ENCODE results near the gene MPC1L.
A peak's percentile ranks its signal among the peaks of the same experiment; 100 is the strongest.
"Not testable (repeated sequence)": the region's sequence is repeated elsewhere in the genome, so short reads cannot be mapped to it uniquely, and the experiment has no call there.

The MPC1L gene

GRCh38 chrX:40589616-40590321, 33.5 kb upstream of the MPC1L start:
- H3K79me2 ChIP-seq (ENCODE audit: insufficient read depth, low read length) = peaks cover 22% of the 10 kb centered on the region
- not testable (repeated sequence) for H3K4me3 ChIP-seq (ENCODE audit: low read depth in 1 of 2, low read length in 2 of 2)

GRCh38 chrX:40603446-40603845, 19.8 kb upstream of the MPC1L start:
- no peaks in the 10 kb centered on the region for H3K9me3 ChIP-seq (ENCODE audit: insufficient read depth, low read length, severe bottlenecking)
- no peaks in the 10 kb centered on the region for H3K79me2 ChIP-seq (ENCODE audit: insufficient read depth, low read length)
- no peaks in the 10 kb centered on the region for H4K20me1 ChIP-seq (ENCODE audit: insufficient read depth, low read length)
- no peak overlapping the region for H3K4me3 ChIP-seq (ENCODE audit: low read depth in 1 of 2, low read length in 2 of 2)
- no peak overlapping the region for H3K27ac ChIP-seq (ENCODE audit: low read length)
- DNase-seq (no peak), ATAC-seq (ENCODE audit: insufficient read depth, low read depth) (no peak)
- peaks cover 26% of the 10 kb centered on the region for H3K36me3 ChIP-seq (ENCODE audit: insufficient read depth, low read length)
- TF ChIP-seq EZH2 (IDR thresholded peaks at IDR 0.05; ENCODE audit: borderline replicate concordance, low read depth, low read length, severe bottlenecking) (no peak), CTCF (IDR thresholded peaks at IDR 0.05; ENCODE audit: borderline replicate concordance, extremely low read depth, low read length, poor library complexity, severe bottlenecking) (no peak)
- no peak overlapping the region for H3K9ac ChIP-seq (ENCODE audit: low read depth, low read length)
- H3K4me1 ChIP-seq (ENCODE audit: insufficient read depth, low read length) = no peaks in the 10 kb centered on the region
- H3K27me3 ChIP-seq (ENCODE audit: insufficient read depth, low read length, poor library complexity) = no peaks in the 10 kb centered on the region
- H2AFZ ChIP-seq (ENCODE audit: low read depth, low read length) = no peak overlapping the region
- H3K4me2 ChIP-seq (ENCODE audit: insufficient read depth, low read length) = no peak overlapping the region

More at GRCh38 chrX:40589616-40590321, 33.5 kb upstream of the MPC1L start:
- peaks cover 17% of the 10 kb centered on the region; the same call in 1 of the 2 replicates for H3K36me3 ChIP-seq (ENCODE audit: insufficient read depth, low read length)
- not testable (repeated sequence) for H3K9me3 ChIP-seq (ENCODE audit: insufficient read depth, low read length, severe bottlenecking); H3K9ac ChIP-seq (ENCODE audit: low read depth, low read length); H3K27ac ChIP-seq (ENCODE audit: low read length); H3K27me3 ChIP-seq (ENCODE audit: insufficient read depth, low read length, poor library complexity); H3K4me1 ChIP-seq (ENCODE audit: insufficient read depth, low read length); H2AFZ ChIP-seq (ENCODE audit: low read depth, low read length); H3K4me2 ChIP-seq (ENCODE audit: insufficient read depth, low read length); H4K20me1 ChIP-seq (ENCODE audit: insufficient read depth, low read length)
- ATAC-seq (ENCODE audit: insufficient read depth, low read depth) (peak; percentile 95), DNase-seq (peak; percentile 19)

GRCh38 chrX:40607381-40607780, 15.8 kb upstream of the MPC1L start:
- no peaks in the 10 kb centered on the region for H3K27me3 ChIP-seq (ENCODE audit: insufficient read depth, low read length, poor library complexity)
- DNase-seq = no peak
- no peaks in the 10 kb centered on the region for H3K4me1 ChIP-seq (ENCODE audit: insufficient read depth, low read length)
- no peak overlapping the region for H3K4me3 ChIP-seq (ENCODE audit: low read depth in 1 of 2, low read length in 2 of 2)
- no peak overlapping the region for H3K9ac ChIP-seq (ENCODE audit: low read depth, low read length)
- H2AFZ ChIP-seq (ENCODE audit: low read depth, low read length) = no peak overlapping the region
- H3K79me2 ChIP-seq (ENCODE audit: insufficient read depth, low read length) = no peaks in the 10 kb centered on the region
- TF ChIP-seq EZH2 (IDR thresholded peaks at IDR 0.05; ENCODE audit: borderline replicate concordance, low read depth, low read length, severe bottlenecking) (no peak), CTCF (IDR thresholded peaks at IDR 0.05; ENCODE audit: borderline replicate concordance, extremely low read depth, low read length, poor library complexity, severe bottlenecking) (no peak)
- H4K20me1 ChIP-seq (ENCODE audit: insufficient read depth, low read length) = no peaks in the 10 kb centered on the region
- H3K9me3 ChIP-seq (ENCODE audit: insufficient read depth, low read length, severe bottlenecking) = no peaks in the 10 kb centered on the region
- H3K36me3 ChIP-seq (ENCODE audit: insufficient read depth, low read length) = no peaks in the 10 kb centered on the region; the same call in 1 of the 2 replicates
- no peak overlapping the region for H3K27ac ChIP-seq (ENCODE audit: low read length)
- ATAC-seq (ENCODE audit: insufficient read depth, low read depth) = no peak
- no peak overlapping the region for H3K4me2 ChIP-seq (ENCODE audit: insufficient read depth, low read length)

GRCh38 chrX:40612511-40612910, 10.7 kb upstream of the MPC1L start:
- H3K27ac ChIP-seq (ENCODE audit: low read length) = no peak overlapping the region
- no peaks in the 10 kb centered on the region for H3K36me3 ChIP-seq (ENCODE audit: insufficient read depth, low read length)
- ATAC-seq (ENCODE audit: insufficient read depth, low read depth) = no peak

More at GRCh38 chrX:40612511-40612910, 10.7 kb upstream of the MPC1L start:
- Histone ChIP-seq H2AFZ (ENCODE audit: low read depth, low read length) (no peak overlapping the region), H4K20me1 (ENCODE audit: insufficient read depth, low read length) (no peaks in the 10 kb centered on the region), H3K4me1 (ENCODE audit: insufficient read depth, low read length) (no peaks in the 10 kb centered on the region), H3K4me2 (ENCODE audit: insufficient read depth, low read length) (no peak overlapping the region), H3K4me3 (ENCODE audit: low read depth in 1 of 2, low read length in 2 of 2) (no peak overlapping the region), H3K27me3 (ENCODE audit: insufficient read depth, low read length, poor library complexity) (no peaks in the 10 kb centered on the region), H3K79me2 (ENCODE audit: insufficient read depth, low read length) (no peaks in the 10 kb centered on the region), H3K9me3 (ENCODE audit: insufficient read depth, low read length, severe bottlenecking) (no peaks in the 10 kb centered on the region), H3K9ac (ENCODE audit: low read depth, low read length) (no peak overlapping the region)
- DNase-seq = no peak
- TF ChIP-seq CTCF (IDR thresholded peaks at IDR 0.05; ENCODE audit: borderline replicate concordance, extremely low read depth, low read length, poor library complexity, severe bottlenecking) (no peak), EZH2 (IDR thresholded peaks at IDR 0.05; ENCODE audit: borderline replicate concordance, low read depth, low read length, severe bottlenecking) (no peak)
